Measurements from ENCODE around the gene SLIT3. TPM values are rescaled to one million over a fixed set of nuclear protein-coding genes. Genes with fewer than 3 reads are reported as not detected.

SLIT3 gene
- total RNA-seq, 1 experiment from 2014 or later = 0.10 TPM

- Histone ChIP-seq H3K9me3 (ENCODE audit: control insufficient read depth in 1 of 2, insufficient read depth in 1 of 2, low read depth in 1 of 2, low read length in 2 of 2) (no peaks in the 10 kb centered on the region), H3K27me3 (ENCODE audit: insufficient read depth, low read length) (peaks cover 47% of the 10 kb centered on the region), H3K4me2 (ENCODE audit: low read length) (no peak overlapping the region), H3K27ac (ENCODE audit: low read depth, low read length) (no peak overlapping the region), H3K4me1 (ENCODE audit: control insufficient read depth in 1 of 2, insufficient read depth in 2 of 2, low read length in 2 of 2) (no peaks in the 10 kb centered on the region), H2AFZ (ENCODE audit: low read depth, low read length, poor library complexity, severe bottlenecking) (no peak overlapping the region), H3K36me3 (ENCODE audit: control insufficient read depth in 1 of 2, insufficient read depth in 2 of 2, low read length in 2 of 2) (no peaks in the 10 kb centered on the region), H4K20me1 (ENCODE audit: insufficient read depth) (no peaks in the 10 kb centered on the region), H3K9ac (ENCODE audit: low read length) (no peak overlapping the region), H3K4me3 (replicated peaks in 1 of 2; ENCODE audit: low read depth in 1 of 2, low read length in 2 of 2) (no peak overlapping the region), H3K79me2 (ENCODE audit: insufficient read depth, low read length) (no peaks in the 10 kb centered on the region), H3K9me2 (ENCODE audit: insufficient read depth) (no peaks in the 10 kb centered on the region)
- intact Hi-C loops (cut with micrococcal nuclease) = no loop called here
- BruUV-seq (replicated peaks) = no TSS peak
- POLR2A ChIA-PET = no interaction called here
- no peak for TF ChIP-seq ATF3 (IDR thresholded peaks at IDR 0.05)
- no peak for TF ChIP-seq ZBTB33 (IDR thresholded peaks at IDR 0.05; ENCODE audit: extremely low read depth, insufficient replicate concordance, low read length)
- TF ChIP-seq POLR2A (IDR thresholded peaks at IDR 0.05; ENCODE audit: borderline replicate concordance, extremely low read depth, insufficient read depth, insufficient read length) = no peak
- CTCF ChIA-PET = no interaction called here
- ATAC-seq (no peak), DNase-seq (ENCODE audit: low read depth, low spot score) (no peak)
- RAD21 ChIA-PET (ENCODE audit: low non-redundant PET in 1 of 2, low total read pairs in 2 of 2, uncharacterized antibody in 2 of 2, unreplicated experiment in 2 of 2) = no interaction called here
Measured at GRCh38 chr5:168830833-168831232, 470.1 kb downstream of the SLIT3 start.

- BruUV-seq (replicated peaks) = no TSS peak
- no peak for ATAC-seq
- RAD21 ChIA-PET (ENCODE audit: low non-redundant PET in 1 of 2, low total read pairs in 2 of 2, uncharacterized antibody in 2 of 2, unreplicated experiment in 2 of 2) = no interaction called here
- POLR2A ChIA-PET = no interaction called here
- Histone ChIP-seq H3K4me1 (ENCODE audit: control insufficient read depth in 1 of 2, insufficient read depth in 2 of 2, low read length in 2 of 2) (no peaks in the 10 kb centered on the region), H3K27me3 (ENCODE audit: insufficient read depth, low read length) (peaks cover 46% of the 10 kb centered on the region), H3K36me3 (ENCODE audit: control insufficient read depth in 1 of 2, insufficient read depth in 2 of 2, low read length in 2 of 2) (no peaks in the 10 kb centered on the region), H3K27ac (ENCODE audit: low read depth, low read length) (no peak overlapping the region), H4K20me1 (ENCODE audit: insufficient read depth) (no peaks in the 10 kb centered on the region), H3K9me2 (ENCODE audit: insufficient read depth) (no peaks in the 10 kb centered on the region), H3K9ac (ENCODE audit: low read length) (no peak overlapping the region), H3K4me3 (replicated peaks in 1 of 2; ENCODE audit: low read depth in 1 of 2, low read length in 2 of 2) (no peak overlapping the region), H3K9me3 (ENCODE audit: control insufficient read depth in 1 of 2, insufficient read depth in 1 of 2, low read depth in 1 of 2, low read length in 2 of 2) (no peaks in the 10 kb centered on the region), H3K4me2 (ENCODE audit: low read length) (no peak overlapping the region), H2AFZ (ENCODE audit: low read depth, low read length, poor library complexity, severe bottlenecking) (no peak overlapping the region), H3K79me2 (ENCODE audit: insufficient read depth, low read length) (no peaks in the 10 kb centered on the region)
- CTCF ChIA-PET = no interaction called here
- intact Hi-C loops (cut with micrococcal nuclease) = no loop called here
- TF ChIP-seq EZH2phosphoT487 (IDR thresholded peaks at IDR 0.05; ENCODE audit: borderline replicate concordance) (no peak), MAX (IDR thresholded peaks at IDR 0.05) (no peak), EZH2 (IDR thresholded peaks at IDR 0.05) (no peak), RAD21 (IDR thresholded peaks at IDR 0.05; ENCODE audit: low read depth) (no peak), POLR2AphosphoS5 (IDR thresholded peaks at IDR 0.05; ENCODE audit: low read depth, low read length) (no peak), ZBTB33 (IDR thresholded peaks at IDR 0.05; ENCODE audit: extremely low read depth, insufficient replicate concordance, low read length) (no peak), SIN3A (IDR thresholded peaks at IDR 0.05; ENCODE audit: low read depth) (no peak), EGR1 (IDR thresholded peaks at IDR 0.05; ENCODE audit: low read depth) (no peak), SP1 (IDR thresholded peaks at IDR 0.05; ENCODE audit: low read depth) (no peak), POLR2A (IDR thresholded peaks at IDR 0.05; ENCODE audit: borderline replicate concordance, extremely low read depth, insufficient read depth, insufficient read length) (no peak), ZNF274 (IDR thresholded peaks at IDR 0.05; ENCODE audit: low read depth, low read length) (no peak), CEBPB (IDR thresholded peaks at IDR 0.05; ENCODE audit: low read depth) (no peak), YY1 (IDR thresholded peaks at IDR 0.05; ENCODE audit: extremely low read depth, insufficient replicate concordance, low read depth, low read length) (no peak)
- DNase-seq (ENCODE audit: low read depth, low spot score) = no peak
Measured at GRCh38 chr5:168829922-168830417, 471.0 kb downstream of the SLIT3 start.

Data from HCT116 (cell line).